PFSK-1 (cell line): Measurements from ENCODE around the gene TUBB6.

Experiments
- POLR2AphosphoS5 ChIP-seq: IDR thresholded peaks from 2 replicates; pipeline ENCODE4 v1.6.1; 2012; ENCODE audit warnings: low read depth, mild to moderate bottlenecking, control low read depth, low read length, moderate library complexity
- TAF1 ChIP-seq: IDR thresholded peaks from 2 replicates; pipeline ENCODE4 v1.6.1; 2012; ENCODE audit warnings: low read length, control low read depth, borderline replicate concordance; ENCODE audit not compliant: insufficient read depth

GRCh38 chr18:12374401-12374800 lies 66.4 kb downstream of the TUBB6 start:
- TF ChIP-seq POLR2AphosphoS5 (no peak), TAF1 (no peak)
